GM12872 (cell line): ENCODE results near the gene EVC.

Experiments used
- CTCF ChIP-seq: IDR thresholded peaks from 3 replicates; pipeline ENCODE4 v1.5.1; 2011; ENCODE audit warnings: low read depth, mild to moderate bottlenecking, low read length, moderate library complexity; ENCODE audit not compliant: insufficient read depth

The EVC gene

DNA sequence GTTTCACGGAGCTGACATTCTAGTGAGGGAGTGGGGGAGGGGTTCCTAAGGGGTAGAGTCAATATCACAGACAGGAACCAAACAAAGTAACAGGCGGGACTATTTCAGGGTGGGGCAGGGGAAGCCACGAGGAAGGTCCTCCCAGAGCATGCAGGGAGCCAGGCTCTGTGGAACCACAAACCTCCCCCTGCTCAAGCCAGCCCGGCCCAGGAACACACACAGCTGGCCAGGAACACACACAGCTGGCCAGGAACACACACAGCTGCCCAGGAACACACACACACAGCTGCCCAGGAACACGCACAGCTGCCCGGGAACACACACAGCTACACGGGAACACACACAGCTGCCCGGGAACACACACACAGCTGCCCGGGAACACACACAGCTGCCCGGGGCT, 27.4 kb upstream of the EVC start:
- no peak for TF ChIP-seq CTCF

DNA sequence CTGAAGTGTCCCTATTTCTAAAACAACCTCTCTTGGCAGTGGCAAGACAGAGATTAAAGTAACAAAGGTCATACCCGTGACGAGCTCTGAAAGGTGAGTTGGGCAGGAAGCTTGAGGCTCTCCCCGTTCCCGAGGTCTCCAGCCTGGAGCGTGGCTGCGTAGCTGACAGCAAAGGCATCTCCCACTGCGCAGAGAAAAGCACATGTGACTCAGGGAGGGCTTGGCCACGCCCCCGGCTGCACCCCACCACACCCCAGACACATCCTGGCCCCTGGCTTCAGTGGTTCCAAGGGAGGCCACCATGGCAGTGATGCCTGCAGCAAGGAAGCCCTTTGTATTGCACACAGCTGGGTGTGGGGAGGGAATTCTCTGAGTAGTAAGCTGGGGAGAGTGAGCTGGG, 25.7 kb upstream of the EVC start:
- no peak for TF ChIP-seq CTCF

DNA sequence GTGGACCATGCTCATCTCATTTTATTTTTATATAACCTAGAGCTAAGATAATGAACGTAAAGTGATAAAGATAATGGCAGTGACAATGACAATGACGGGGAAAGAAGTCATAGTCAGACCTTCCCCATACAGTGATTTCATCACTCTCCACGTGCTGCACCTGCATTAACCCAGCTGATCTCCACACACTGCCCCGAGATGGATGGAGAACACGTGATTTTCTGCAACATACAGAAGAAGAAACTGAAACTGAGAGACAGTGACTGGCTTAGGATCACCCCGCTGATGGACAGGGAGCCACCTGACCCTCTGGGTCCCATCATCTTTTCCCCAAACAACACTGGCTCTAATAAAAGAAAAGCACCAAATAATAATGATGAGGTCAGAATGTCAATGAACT, 24.7 kb upstream of the EVC start:
- no peak for TF ChIP-seq CTCF

DNA sequence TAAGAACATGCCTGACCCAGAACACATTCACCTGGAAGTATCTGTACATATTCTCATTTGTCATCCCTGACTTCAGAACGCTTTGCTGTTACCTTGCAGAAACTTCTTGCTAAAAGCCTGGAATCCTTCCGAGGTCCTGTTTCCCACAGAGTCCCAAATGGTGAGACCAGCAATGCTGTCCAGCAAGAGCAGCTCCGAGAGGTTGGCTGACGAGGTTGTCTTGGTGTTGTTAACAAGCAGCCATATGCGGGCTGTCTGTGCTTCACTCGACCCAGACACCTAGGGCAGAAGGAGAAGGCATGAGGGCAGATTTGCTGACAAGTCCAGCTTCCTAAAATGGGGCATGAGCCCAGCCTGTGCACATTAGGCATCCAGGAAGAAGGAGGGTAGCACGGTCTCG, 21.9 kb upstream of the EVC start:
- no peak for TF ChIP-seq CTCF

DNA sequence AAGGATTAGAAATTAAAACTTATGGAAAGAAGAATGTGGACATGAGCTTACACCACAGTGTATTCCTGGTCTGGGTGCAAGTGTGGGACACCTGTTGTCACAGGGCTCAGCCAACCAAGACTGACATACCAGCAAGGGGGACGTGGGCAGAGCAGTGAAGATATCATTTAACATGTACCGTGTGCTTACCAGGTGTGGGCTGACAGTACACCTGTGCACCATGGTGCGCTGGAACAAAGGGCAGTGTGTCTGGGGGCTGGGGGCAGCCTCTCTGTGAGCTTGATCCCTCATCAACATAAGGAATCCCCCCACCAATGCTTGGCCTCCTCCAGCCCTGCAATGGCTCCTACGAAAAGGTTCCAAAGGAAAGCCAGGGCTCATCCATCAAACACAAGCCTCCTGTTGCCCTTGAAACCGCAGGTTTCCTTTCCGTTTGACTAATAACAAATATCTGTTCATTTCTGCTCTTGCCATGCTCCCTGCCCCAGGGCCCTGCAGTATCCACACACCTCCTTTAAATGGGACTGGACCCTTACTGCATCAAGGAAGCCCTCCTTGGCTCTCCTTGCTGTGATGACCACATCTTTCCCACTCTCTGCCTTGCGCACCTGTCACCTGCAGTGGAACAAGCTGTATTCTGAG, 19.4 kb upstream of the EVC start:
- TF ChIP-seq CTCF: no peak

DNA sequence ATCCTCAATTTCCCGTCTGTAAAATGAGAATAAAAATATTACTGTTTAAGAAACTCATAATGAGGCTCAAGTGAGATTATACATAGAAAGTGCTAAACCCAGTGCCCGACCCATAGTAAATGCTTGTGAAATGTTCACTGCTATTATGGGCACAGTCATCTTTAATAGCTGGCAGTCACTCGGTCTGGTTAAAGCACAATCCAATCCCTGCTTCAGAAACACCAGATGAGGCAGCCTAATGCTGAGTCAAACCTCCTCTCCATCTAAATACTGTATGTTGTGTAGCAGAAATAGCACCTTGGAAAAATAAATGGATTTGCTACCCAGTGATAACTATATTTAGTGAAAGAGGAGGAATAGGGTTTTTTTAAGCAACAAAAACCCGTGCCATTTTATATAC, 17.1 kb upstream of the EVC start:
- no peak for TF ChIP-seq CTCF

DNA sequence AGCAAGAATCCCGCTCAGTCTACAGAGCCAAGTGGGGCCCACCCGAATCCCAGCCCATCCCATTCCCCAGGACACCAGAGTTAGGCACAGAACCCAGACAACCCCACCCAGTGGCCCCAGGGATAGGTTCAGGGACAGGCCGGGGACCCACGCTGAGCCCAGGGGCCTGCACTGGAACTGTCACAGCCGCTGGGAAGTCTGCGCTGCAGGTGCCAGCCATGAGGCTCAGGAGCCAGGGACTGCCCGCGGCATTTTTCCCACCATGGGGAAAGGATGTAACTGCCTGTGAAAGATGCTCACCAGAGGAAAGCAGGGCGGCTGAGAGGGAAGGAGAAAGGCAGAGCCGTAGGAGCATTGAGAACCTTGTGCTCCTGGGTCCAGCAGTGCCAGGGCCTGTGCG, 14.7 kb upstream of the EVC start:
- TF ChIP-seq CTCF: no peak
